Measurements from ENCODE around the gene C1QTNF12.

The C1QTNF12 gene

DNA sequence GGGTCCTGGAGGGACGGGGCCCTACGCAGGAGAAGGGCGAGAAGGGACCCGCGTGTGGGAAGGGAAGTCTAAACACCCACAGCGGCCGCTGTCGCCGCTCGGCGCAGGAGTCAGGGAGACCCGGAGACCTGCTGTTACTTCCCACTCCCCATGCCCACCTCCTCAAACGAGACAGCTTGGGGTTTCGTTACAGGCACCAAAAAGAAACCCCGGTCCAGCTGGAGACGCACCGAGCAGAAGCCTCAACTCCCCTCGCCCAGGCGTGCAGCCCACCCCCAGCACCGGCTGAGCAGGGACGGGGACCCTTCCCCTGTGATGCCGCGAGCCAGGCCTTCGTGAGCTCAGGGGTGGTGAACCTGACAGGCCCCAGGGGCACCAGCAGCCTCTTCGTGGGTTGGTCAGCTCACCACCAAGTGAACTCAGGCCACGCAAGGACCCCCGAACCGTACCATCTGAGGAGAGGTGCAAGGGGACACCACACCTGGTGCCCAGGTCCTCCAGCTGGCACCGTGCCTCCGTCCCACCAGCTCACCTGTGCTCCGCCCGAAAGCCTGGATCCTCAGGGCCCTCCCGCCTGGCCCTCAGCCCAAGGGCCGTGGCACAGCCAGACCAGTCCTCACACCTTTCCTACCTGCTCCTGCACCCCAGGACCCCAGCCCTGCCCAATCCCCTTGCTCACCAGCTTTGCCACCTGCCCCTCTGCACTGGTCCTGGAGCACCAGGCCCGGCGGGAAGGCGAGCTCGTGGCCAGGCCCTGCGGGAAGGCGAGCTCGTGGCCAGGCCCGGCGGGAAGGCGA lies 19.8 kb downstream of the C1QTNF12 start:
- DNase-seq: no peak

DNA sequence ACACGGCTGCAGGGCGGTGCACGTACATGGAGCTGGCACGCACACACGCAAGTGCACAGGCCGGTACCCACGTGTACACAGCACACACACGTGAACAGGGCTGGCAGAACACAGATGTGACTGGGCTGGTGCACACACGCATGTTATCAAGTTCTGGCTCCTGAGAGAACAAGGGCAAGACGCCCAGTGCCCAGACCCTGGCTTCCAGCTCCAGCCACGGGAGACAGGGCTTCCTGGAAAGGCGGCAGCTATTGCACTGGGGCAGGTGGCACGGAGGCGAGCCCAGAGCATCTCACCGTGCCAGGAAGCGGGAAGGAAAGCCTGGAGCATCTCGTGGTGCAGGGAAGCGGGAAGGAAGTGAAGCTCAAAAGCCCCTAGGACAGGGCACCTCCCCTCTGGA lies 20.6 kb downstream of the C1QTNF12 start:
- DNase-seq: no peak

DNA sequence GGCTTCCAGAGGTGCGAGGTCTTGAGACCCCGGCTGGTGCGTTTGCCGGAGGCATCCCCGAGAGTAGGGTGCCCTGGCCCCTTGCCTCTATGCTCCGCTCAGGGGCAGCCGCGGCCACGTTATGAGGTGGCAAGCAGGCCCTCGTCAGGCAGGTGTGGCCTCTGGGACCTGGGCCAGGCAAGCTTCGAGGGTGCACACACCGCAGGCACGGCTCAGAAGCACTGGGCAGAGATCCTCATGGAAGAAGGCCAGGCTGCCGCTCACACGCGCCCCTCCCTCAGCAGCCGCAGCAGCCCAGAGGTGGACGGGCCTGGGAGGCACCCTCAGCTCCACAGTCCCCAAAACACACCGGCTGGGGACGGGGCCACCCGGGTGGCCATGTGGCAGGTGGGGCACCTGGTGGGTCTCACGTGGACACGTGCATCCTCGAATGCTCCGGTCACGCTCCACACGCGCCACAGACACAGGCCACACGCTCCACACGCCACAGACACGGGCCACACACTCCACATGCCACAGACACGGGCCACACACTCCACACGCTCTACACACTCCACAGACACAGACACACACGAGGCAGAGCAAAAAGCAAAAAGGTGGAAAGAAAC lies 21.2 kb downstream of the C1QTNF12 start:
- DNase-seq: no peak

GRCh38 chr1:1223891-1224290 lies 22.6 kb downstream of the C1QTNF12 start:
- no peak for DNase-seq

DNA sequence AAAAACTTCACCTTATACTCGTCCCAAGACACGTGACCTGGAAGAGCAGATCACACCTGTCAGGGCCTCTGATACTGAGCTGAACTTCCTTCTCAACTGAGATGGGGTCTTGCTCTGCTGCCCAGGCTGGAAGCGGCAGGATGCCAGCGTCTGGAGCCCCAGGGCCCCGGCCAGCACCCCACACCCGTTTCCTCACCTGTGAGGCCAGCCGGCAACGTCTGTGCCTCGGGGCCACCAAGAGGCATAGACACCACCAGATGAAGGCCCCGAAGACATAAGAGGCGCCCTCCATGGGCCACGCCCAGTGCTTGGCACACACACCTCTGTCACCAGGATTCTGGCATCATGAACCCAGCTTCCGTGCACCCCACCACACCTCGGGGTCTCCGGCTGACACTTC lies 23.2 kb downstream of the C1QTNF12 start:
- DNase-seq: no peak

DNA sequence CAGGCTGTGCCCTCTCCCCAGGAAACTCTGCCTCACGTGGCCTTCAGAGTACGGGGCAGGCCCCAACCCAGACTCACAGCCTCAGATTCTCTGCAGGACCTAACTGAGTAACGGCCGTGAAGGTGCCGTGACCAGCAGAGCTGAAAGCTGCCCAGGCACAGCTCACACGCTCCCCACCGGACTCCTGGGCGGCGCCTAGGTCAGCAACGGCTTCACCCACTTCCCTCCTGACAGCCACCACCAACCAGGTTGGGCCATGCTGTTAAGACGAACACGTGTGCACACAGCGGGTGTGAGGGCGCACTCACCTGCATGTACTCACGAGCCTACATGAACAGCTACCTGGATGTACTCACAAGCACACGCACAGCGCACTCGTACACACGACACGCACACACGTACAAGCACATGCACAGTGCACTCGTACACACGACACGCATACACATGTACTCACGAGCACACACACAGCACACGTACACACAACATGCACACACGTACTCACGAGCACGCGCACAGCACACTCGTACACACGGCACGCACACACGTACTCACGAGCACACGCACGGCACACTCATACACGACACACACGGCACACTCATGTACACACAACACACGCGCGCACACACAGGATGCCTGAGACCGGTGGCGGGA lies 23.8 kb downstream of the C1QTNF12 start:
- no peak for DNase-seq

DNA sequence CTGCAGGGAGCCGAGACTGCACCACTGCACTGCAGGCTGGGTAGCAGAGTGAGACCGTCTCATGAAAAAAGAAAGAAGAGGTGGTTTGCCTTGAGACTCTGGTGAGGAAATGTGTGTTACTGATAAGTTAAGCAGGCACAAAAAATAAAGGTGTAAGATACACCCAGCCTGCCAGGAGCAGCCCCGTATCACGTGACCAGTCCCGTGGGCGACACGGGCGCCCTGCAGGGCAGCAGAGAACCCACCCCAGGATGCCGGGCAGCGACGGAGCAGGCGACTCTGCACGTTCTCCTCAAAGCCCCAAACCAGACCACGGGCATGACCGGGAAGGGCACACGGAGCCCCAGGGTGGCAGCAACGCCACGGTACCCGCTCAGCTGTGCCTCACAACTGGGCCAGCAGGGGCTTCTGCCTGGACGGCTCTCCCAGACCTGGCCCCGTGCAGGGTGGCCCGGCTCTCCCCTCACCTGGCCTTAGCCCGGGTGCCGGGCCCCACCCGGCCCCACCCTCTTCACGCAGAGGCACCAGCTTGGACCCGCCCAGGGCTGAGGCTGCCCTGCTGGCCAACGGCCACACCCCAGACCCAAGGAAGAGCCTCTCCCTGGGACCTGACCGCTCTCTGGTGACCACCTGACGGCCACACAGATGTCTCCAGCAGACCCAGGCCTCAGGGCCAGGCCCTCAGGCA lies 24.5 kb downstream of the C1QTNF12 start:
- no peak for DNase-seq

GRCh38 chr1:1220197-1220596 lies 26.3 kb downstream of the C1QTNF12 start:
- no peak for DNase-seq

- DNase-seq: no peak
Observed at GRCh38 chr1:1219341-1219740, 27.2 kb downstream of the C1QTNF12 start.

DNA sequence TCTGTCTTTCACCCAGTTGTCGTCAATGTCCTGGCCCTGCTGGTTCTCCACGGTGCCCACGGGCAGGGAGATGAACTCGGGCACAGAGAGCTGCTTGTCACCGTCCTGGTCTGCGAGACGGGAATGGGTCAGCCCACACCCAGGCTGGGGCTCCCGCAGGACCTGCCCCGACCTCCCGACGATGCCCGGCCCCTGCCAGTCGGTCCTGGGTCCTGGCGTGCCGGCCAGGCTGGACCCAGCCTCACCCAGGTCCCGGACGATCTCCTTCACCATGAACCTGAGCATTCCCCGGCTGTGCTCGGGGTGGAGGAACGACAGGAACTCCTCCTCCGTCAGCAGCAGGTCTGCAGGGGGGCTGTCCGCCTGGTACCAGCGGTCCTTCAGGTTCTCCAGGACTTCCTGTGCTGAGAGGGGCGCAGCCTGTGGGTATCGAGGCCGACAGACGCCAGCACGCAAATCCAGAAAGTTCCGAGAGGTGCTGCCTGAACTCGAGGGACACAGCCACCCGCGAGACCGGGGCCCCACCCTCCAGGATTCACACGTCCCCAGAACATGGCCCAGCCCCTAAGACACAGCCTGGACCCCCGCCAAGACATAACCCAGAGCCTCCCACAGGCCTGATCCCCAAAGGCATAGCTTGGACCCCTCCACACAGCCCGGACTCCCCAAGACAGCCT lies 27.9 kb downstream of the C1QTNF12 start:
- DNase-seq: no peak

GRCh38 chr1:1217621-1218523 lies 28.6 kb downstream of the C1QTNF12 start:
- DNase-seq: no peak

GRCh38 chr1:1216770-1217620 lies 29.5 kb downstream of the C1QTNF12 start:
- no peak for DNase-seq

DNA sequence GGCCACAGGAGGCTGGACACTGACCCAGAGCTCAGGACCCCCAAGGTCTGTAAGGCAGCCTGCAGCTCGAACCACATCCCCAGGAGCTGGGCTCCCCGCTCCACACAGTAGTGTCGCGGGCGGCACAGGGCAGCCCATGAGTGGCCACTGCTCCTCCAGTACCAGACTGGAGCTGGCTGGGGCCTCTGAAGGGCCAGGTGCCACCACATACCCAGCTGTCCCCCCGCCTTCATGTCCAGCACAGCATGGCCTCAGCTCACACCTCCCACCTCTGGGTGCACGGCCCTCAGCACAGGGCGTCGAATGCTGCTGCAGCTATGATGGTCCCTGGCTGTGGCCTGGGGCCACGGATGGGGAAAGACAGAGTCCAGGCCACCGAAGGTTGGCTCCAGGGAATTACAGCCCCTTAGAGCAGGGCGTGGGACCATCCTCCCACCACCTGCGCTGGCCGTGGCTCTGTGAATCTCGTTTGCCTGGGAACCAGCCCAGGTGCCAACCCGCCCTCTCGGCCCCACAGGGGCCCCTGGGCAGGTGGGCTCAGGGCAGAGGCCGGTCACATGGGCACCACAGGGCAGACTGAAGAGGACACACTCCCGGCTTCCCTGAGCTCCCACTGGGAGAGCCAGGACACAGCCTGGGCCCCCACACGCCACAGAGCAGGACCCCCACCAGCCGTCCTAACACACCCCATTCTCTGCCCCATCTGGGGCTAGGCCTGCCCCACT lies 30.5 kb downstream of the C1QTNF12 start:
- no peak for DNase-seq

- DNase-seq: no peak
Observed at GRCh38 chr1:1215080-1215676, 31.3 kb downstream of the C1QTNF12 start.

- DNase-seq: peak; percentile 32
Observed at GRCh38 chr1:1213345-1214265, 32.9 kb downstream of the C1QTNF12 start, which contains the start of gene TNFRSF4. Gene TNFRSF4, minus strand, starts transcription at chr1:1214153. Its CDS starts 26 bp downstream, at chr1:1214127.

DNA sequence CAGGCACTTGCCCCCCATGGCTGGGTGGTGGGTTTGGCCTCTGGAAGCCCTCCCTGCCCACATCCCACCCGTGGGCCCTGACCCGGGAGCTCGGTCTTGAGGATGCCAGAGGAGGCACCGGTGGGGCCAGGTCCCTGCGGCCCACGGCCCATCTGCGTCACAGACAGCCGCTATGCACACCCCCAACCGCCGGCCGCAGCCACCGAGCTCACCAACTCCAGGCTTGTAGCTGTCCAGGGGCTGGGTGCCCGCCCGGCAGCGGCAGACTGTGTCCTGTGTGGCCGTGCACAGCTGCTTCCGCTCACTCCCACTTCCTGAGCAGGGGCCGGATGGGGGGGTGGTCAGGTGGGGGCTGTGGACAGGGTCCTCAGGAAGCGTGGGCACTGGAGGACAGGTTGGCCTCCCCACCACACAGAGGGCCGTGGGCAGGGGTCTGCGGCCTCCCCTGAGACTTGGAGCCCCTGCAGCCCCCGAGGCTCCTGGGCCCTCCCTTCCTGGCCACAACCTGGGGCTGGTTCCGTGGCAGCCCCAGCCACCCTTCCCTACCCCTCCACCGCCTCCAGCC lies 33.7 kb downstream of the C1QTNF12 start:
- DNase-seq: peak; percentile 64

DNA sequence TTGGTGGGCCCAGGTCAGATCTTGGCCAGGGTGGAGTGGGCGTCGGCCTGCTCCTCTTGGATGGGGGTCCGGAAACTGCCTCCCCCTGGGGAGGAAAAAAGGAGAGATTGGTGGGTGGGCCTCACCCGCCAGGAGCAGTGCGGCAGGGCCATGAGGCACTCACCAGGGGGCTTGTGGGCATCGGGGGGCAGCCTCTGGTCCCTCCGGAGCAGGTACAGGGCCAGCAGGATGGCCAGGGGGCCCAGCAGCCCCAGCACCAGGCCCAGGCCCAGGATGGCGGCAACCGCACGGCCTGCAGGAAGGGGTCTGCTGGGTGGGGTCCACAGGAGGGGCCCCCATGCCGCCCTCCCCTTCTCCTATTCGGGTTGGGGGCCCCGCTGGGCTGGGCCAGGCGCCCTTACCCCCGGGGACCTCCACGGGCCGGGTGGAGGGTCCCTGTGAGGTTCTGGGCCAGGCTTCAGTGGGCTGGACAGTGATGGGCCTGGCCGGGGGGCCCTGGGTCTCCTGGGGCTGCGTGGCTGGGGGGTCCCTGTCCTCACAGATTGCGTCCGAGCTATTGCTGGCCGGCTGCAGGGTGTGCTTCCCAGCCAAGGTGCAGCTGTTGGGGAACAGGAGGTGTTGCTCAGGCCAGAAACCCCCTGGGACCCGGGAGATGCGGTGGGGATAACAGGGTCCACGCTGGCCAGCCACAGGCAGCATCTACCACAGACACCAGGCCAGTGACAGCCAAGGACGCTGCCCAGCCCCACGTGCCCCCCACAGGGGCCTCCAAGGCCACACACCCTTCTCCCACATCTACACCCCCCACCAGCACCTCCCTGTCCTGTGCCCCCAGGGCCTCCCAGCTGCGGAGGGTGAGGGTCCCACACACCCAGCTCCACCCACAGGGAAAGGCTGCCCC lies 34.7 kb downstream of the C1QTNF12 start:
- no peak for DNase-seq
